Duodenal mucosa (tissue), 2 donors: ENCODE measurements around the gene UIMC1.

Experiments used
- H3K27ac ChIP-seq: one replicate; pipeline ENCODE4 v1.7.0; 2013; ENCODE audit warnings: low read depth, low read length
- H3K27me3 ChIP-seq, 2 donors: one replicate each; pipeline ENCODE4 v1.7.0; 2013; ENCODE audit warnings: low read length in 2 of 2, control low read depth in 1 of 2; ENCODE audit not compliant: insufficient read depth in 2 of 2, control insufficient read depth in 1 of 2
- H3K36me3 ChIP-seq, 2 donors: one replicate each; pipeline ENCODE4 v1.7.0; 2013; ENCODE audit warnings: low read length in 2 of 2, control low read depth in 1 of 2; ENCODE audit not compliant: insufficient read depth in 2 of 2, control insufficient read depth in 1 of 2
- H3K4me1 ChIP-seq, 2 donors: one replicate each; pipeline ENCODE4 v1.7.0; 2013; ENCODE audit warnings: low read length in 2 of 2, control low read depth in 1 of 2; ENCODE audit not compliant: insufficient read depth in 2 of 2, control insufficient read depth in 1 of 2
- H3K4me3 ChIP-seq, 2 donors: one replicate each; pipeline ENCODE4 v1.7.0; 2013; ENCODE audit warnings: low read length in 2 of 2, low read depth in 1 of 2
- H3K9ac ChIP-seq, 2 donors: one replicate each; pipeline ENCODE4 v1.7.0; 2013; ENCODE audit warnings: low read length in 2 of 2, low read depth in 1 of 2
- H3K9me3 ChIP-seq, 2 donors: one replicate each; pipeline ENCODE4 v1.7.0; 2013; ENCODE audit warnings: low read length in 2 of 2, control low read depth in 1 of 2; ENCODE audit not compliant: control insufficient read depth in 1 of 2

Gene UIMC1

GRCh38 chr5:176965633-176966032 is 40.9 kb downstream of the UIMC1 start:
- no peaks in the 10 kb centered on the region for H3K27me3 ChIP-seq
- peaks cover 10 to 36% of the 10 kb centered on the region in 2 donors for H3K36me3 ChIP-seq
- no peak overlapping the region for H3K9ac ChIP-seq
- no peak overlapping the region for H3K27ac ChIP-seq
- H3K4me3 ChIP-seq, result no peak overlapping the region
- no peaks in the 10 kb centered on the region for H3K4me1 ChIP-seq
- no peaks in the 10 kb centered on the region for H3K9me3 ChIP-seq

DNA sequence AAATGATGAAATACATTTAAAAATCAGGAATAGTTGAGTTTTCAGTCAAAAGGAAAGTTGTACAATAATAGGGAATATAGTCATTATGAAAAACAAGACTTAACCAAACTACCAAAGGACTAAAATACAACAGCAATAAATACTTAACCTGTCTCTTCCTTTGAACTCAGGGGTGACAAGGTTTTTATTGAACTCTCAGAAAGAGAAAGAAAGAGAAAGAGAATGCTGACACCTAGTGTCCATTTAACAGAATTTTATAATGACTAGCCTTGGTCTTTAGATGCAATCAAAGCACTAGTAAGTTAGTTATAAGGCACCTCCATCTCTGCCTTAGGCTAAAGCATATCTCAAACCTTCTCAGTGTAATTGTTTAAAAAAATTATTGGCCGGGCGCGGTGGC is 47.5 kb downstream of the UIMC1 start:
- H3K27ac ChIP-seq, result no peak overlapping the region
- no peaks in the 10 kb centered on the region for H3K4me1 ChIP-seq
- H3K9ac ChIP-seq, result no peak overlapping the region
- no peaks in the 10 kb centered on the region for H3K27me3 ChIP-seq
- no peak overlapping the region for H3K4me3 ChIP-seq
- peaks cover 7 to 33% of the 10 kb centered on the region in 2 donors for H3K36me3 ChIP-seq
- H3K9me3 ChIP-seq, result no peaks in the 10 kb centered on the region

GRCh38 chr5:176956756-176957155 is 49.8 kb downstream of the UIMC1 start:
- no peak overlapping the region for H3K9ac ChIP-seq
- H3K36me3 ChIP-seq, result peaks cover 8 to 31% of the 10 kb centered on the region in 2 donors
- H3K9me3 ChIP-seq, result no peaks in the 10 kb centered on the region
- H3K27me3 ChIP-seq, result no peaks in the 10 kb centered on the region
- no peaks in the 10 kb centered on the region for H3K4me1 ChIP-seq
- H3K27ac ChIP-seq, result no peak overlapping the region
- H3K4me3 ChIP-seq, result no peak overlapping the region

DNA sequence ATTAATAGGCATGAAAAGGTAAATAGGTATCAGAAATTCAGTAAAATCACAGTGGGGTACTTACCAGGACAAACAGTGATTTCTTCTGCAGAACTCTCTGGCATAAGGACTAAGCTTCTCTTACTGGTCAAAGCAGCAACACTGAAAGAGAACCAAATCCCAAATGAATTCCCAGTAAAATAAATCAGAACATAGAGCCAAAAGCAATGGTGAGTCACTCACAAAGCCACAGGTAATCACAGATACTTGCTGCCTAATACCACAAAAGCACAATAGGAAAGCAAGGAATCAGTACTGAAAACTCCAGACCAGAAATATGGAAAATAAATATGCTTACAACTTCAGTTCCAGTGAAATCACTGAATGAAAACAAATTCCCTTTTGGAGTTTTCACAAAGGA is 50.7 kb downstream of the UIMC1 start:
- no peaks in the 10 kb centered on the region for H3K9me3 ChIP-seq
- no peak overlapping the region for H3K4me3 ChIP-seq
- peaks cover 8 to 34% of the 10 kb centered on the region in 2 donors for H3K36me3 ChIP-seq
- no peaks in the 10 kb centered on the region for H3K4me1 ChIP-seq
- no peak overlapping the region for H3K9ac ChIP-seq
- H3K27ac ChIP-seq, result no peak overlapping the region
- no peaks in the 10 kb centered on the region for H3K27me3 ChIP-seq

DNA sequence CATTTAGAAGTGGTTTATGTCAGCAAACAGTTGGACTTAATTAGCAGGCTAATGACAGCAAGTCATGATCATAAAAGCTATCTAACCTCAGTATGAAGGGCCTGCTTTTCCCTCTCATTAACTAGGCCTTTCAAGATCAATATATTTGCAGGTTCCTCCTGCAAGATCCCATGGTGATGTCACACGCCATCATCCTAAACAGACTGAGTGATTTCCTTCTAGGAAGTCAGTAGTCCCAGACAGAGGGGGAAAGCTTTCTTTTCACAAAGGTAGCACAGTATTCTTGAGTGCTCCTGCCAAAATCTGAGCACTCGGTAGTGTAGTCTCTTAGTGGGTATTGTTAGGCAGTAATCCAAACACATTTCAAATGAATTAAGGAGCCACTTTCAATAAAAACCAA is 52.5 kb downstream of the UIMC1 start:
- H3K36me3 ChIP-seq, result peaks cover 12 to 48% of the 10 kb centered on the region in 2 donors
- no peak overlapping the region for H3K9ac ChIP-seq

DNA sequence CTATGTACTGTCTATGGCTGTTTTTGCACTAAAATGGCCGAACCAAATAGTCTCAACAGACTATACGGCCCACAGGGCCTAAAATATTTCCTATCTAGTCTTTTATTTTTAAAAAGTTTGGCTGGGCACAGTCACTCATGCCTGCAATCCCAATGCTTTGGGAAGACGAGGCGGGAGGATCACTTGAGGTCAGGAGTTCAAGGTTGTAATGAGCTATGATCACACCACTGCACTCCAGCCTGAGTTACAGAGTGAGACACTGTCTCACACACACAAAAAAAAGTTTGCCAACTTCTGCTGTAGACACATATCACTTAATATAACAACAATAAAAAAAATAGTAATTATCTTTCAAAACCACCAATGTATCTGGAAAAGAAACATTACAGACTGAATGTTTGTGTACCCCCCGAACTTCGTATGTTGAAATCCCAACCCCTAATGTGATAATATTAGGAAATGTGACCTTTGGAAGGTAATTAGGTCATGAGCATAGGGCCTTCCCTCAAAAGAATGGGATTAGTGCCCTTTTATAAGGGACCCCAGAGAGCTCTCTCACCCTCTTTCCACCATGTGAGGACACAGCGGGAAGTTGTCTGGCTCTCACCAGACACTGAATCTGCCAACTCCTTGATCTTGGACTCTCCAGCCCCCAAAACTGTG is 53.9 kb downstream of the UIMC1 start:
- H3K36me3 ChIP-seq, result peaks cover 16 to 56% of the 10 kb centered on the region in 2 donors
- no peaks in the 10 kb centered on the region for H3K9me3 ChIP-seq
- no peak overlapping the region for H3K9ac ChIP-seq
- no peak overlapping the region for H3K27ac ChIP-seq
- H3K4me1 ChIP-seq, result no peaks in the 10 kb centered on the region
- no peak overlapping the region for H3K4me3 ChIP-seq
- H3K27me3 ChIP-seq, result no peaks in the 10 kb centered on the region

More for the DNA sequence above, 52.5 kb downstream of the UIMC1 start:
- Histone ChIP-seq H3K4me1 (no peaks in the 10 kb centered on the region), H3K27ac (no peak overlapping the region), H3K27me3 (no peaks in the 10 kb centered on the region), H3K4me3 (no peak overlapping the region), H3K9me3 (no peaks in the 10 kb centered on the region)

GRCh38 chr5:176948458-176948857 is 58.1 kb downstream of the UIMC1 start:
- Histone ChIP-seq H3K4me3 (no peak overlapping the region), H3K9me3 (no peaks in the 10 kb centered on the region), H3K9ac (no peak overlapping the region), H3K27me3 (no peaks in the 10 kb centered on the region), H3K36me3 (peaks cover 14 to 43% of the 10 kb centered on the region in 2 donors), H3K4me1 (no peaks in the 10 kb centered on the region), H3K27ac (no peak overlapping the region)

DNA sequence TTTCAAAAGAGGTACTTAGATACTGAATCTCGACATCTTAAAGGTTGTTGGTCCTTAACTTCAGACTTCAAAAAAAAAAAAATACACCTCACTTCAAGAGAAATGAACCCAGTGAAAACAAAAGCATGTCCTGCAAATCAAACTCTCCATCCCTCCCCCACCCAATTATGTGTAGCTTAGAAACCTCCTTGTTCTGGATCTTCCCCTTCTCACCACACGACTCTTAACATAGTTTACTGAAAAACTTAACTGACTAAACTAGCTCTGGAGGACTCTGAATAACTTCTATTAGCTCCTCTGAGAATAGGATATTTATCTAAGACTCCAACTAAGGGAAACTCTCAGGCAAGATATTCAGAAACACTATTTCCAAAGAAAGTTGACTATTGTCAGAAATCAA is 58.7 kb downstream of the UIMC1 start:
- no peaks in the 10 kb centered on the region for H3K4me1 ChIP-seq
- no peak overlapping the region for H3K4me3 ChIP-seq
- no peak overlapping the region for H3K27ac ChIP-seq
- H3K9me3 ChIP-seq, result no peaks in the 10 kb centered on the region
- H3K36me3 ChIP-seq, result peaks cover 19 to 49% of the 10 kb centered on the region in 2 donors
- no peak overlapping the region for H3K9ac ChIP-seq
- H3K27me3 ChIP-seq, result no peaks in the 10 kb centered on the region

- no peak overlapping the region for H3K27ac ChIP-seq
- H3K9ac ChIP-seq, result no peak overlapping the region
- no peaks in the 10 kb centered on the region for H3K4me1 ChIP-seq
- no peaks in the 10 kb centered on the region for H3K9me3 ChIP-seq
- H3K27me3 ChIP-seq, result no peaks in the 10 kb centered on the region
- H3K4me3 ChIP-seq, result no peak overlapping the region
- H3K36me3 ChIP-seq, result peaks cover 21 to 64% of the 10 kb centered on the region in 2 donors
Measured at GRCh38 chr5:176944268-176944667, 62.3 kb downstream of the UIMC1 start.

- Histone ChIP-seq H3K27ac (no peak overlapping the region), H3K4me3 (no peak overlapping the region), H3K9me3 (no peaks in the 10 kb centered on the region), H3K36me3 (peaks cover 19 to 64% of the 10 kb centered on the region in 2 donors), H3K4me1 (no peaks in the 10 kb centered on the region), H3K9ac (no peak overlapping the region), H3K27me3 (no peaks in the 10 kb centered on the region)
Measured at GRCh38 chr5:176943816-176944215, 62.8 kb downstream of the UIMC1 start.
